ENCODE measurements around the gene BANP.
"Not testable (repeated sequence)": the region's sequence is repeated elsewhere in the genome, so short reads cannot be mapped to it uniquely, and the experiment has no call there.

The BANP gene

DNA sequence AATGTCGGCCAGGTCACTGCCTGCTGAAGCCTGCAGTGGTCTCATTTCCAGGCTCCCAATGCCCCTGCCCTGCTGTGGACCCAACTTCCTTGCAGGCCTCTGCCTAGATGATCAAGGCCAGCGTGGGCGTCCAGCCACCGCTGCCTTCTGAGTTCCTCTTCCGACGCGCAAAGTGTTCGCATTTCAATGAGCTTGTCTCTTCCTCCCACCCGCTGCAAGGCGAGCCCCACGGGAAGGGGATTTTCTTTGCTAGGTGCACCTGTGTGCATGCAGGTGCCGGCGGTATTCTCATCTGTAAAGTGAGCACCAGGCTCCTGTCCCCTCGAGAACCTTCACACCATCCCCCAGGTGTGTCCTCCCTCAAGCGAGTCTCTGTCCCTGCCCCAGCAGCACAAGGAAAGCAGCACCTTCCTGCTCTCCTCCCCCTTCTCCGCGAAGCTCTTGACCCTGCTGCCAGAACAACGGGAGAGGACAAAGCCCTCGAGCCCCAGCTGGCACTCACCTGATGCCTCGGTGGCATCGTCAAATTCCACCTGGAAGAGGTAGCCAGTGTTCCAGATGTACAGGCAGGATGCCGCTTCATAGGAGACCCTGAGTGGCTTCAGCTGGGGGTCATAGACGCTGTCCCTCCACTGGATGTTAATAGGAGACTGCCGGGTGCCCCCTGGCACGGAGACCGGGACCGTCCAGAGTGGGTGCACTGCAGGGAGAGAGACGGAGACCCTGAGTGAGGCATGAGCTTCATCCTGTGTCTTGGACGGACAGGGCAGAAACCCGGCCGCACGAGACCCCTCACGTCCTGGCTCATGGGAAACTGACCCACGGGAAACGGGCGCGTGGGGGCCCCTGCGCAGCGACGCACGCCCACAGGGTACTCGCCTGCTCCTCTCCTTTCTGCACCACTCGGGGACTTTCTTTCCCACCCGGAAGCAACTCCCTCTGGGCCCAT, 24.7 kb upstream of the BANP start:
- no peak for DNase-seq

- no peak for DNase-seq
Measured at GRCh38 chr16:87927195-87927562, 24.1 kb upstream of the BANP start.

GRCh38 chr16:87929986-87930385, 21.2 kb upstream of the BANP start:
- DNase-seq, result no peak

DNA sequence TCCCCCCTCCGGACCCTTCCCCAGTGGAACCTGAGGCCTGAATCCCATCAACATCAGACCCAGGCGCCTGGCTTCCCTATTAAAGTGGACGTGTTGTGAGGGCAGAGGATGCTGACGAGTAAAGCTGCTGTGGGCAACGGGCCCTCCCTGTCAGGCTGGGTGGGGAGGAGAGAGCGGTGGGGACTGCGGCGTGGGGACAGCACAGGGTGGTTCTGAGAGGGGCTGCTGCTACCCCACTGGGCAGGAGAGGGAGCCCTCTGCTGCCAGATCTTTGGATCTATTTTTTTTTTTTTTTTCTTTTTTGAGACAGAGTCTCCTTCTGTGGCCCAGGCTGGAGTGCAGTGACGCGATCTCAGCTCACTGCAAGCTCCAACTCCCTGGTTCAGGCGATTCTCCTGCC, 20.8 kb upstream of the BANP start:
- no peak for DNase-seq

DNA sequence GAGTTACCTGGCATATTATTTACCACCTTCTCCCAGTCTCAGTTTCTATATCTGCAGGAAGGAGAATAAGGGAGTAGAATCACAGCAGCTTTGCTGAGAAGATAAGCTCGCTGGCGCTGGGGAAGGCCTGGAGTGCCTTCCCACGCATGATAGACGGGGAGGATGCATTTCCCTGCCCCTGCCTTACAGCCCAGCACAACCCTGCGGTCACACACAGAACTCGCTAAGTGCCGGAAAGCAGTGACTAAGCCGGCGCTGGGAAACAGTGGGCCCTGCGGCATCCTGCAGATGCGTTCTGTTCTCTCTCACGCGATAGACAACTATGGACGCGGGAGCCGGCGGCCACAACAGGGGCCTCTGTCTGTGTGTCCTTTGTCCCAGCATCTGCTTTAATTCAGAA, 19.7 kb upstream of the BANP start:
- no peak for DNase-seq

- not testable (repeated sequence) for DNase-seq
Measured at GRCh38 chr16:87932475-87933139, 18.6 kb upstream of the BANP start.

DNA sequence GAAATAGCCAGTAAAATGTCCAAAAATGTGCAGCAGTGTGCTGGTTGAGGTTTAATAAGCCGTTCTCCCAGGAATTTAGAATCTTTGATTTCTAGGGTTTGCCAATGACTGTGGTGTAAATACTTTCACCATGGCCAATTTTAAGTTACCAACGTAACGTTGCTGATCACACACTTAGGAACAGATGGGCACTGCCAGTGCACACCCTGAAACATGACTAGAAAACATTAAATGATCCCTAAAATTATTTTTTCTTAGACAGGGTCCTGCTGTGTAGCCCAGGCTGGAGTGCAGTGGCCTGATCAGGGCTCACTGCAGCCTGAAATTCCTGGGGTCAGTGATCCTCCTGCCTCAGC, 18.1 kb upstream of the BANP start:
- DNase-seq, result no peak

DNA sequence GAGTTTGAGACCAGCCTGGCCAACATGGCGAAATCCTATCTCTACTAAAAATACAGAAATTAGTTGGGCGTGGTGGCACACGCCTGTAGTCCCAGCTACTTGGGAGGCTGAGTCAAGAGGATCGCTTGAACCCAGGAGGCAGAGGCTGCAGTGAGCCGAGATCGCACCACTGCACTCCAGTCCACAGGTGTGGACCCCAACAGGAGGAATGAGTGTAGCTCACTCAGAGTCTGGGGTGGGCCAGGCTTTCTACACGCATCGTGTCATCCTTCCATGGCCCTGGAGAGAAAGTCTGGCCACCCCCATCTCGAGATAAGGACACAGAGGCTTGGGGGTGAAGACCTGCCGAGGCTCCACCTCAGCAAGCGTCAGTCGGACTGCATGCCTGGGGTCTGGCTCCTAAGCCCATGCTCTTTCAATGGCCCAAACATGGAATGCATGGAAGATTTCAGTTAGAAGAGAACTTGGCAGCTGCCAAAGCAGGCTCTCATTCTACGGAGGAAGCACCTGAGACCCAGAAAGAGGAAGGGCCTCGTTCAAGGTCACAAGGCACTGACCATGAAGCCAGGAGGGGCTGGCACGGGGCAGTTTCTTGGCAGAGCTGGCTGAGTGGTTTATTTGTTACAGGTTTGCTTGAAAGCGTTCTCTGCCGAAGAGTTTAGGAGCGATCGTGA, 16.3 kb upstream of the BANP start:
- DNase-seq, result not testable (repeated sequence)

DNA sequence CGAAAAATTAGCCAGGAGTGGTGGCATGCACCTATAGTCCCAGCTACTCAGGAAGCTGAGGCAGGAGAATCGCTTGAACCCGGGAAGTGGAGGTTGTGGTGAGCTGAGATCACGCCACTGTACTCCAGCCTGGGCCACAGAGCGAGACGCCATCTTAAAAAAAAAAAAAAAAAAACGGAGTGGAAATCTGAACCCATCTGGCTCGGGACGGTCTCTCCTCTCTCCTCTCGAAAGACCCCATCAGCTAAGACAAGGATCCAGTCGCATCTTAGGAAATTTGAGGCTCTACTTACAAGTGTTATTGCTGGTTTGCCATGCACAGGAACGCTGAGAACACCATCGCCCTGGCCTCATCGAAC, 15.2 kb upstream of the BANP start:
- DNase-seq, result not testable (repeated sequence)

DNA sequence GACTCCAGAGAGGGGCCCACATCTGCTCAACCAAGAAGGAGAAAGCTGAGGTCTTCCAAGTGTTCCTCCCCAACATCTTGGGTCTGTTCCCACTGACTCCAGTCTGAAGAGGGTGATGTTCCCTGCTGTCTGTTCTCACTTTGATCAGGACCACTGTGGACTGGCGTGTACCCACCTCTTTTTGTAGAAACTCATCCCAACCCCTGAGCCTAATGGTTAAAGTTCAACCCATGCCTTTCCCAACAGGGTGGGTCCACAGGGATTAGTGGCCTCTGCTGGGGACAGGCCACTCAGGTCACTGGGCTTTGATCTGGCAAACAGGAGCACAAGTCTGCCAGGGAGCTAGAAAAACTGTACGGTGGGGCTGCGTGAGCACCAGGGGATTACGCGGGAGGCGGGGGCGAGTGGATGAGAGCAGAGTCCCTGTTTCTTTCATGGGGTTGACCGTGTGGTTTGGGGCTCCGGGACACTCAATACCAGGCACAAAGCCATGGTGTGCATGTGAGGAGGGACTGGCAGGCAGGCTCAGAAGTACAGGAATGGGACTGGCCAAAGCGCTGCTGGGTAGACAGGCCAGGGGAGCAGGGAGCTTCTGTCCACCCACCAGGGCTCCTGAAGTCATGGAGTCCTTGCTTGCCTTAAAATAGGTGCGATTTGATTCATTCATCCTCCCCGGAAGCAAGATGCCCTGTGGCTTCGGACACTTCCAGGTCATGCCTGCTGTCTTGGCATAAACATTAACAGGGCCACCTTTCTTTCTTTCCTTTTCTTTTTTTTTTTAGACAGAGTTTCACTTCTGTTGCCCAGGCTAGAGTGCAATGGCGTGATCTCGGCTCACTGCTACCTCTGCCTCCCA, 14.6 kb upstream of the BANP start, which contains the start of gene CA5A:
Gene CA5A (minus strand): TSS at position 155 of the 856 bp plus-strand sequence. CDS start 79 bp downstream, at position 76.
- no peak for DNase-seq

- not testable (repeated sequence) for DNase-seq
Measured at GRCh38 chr16:87937231-87937542, 14.0 kb upstream of the BANP start.

DNA sequence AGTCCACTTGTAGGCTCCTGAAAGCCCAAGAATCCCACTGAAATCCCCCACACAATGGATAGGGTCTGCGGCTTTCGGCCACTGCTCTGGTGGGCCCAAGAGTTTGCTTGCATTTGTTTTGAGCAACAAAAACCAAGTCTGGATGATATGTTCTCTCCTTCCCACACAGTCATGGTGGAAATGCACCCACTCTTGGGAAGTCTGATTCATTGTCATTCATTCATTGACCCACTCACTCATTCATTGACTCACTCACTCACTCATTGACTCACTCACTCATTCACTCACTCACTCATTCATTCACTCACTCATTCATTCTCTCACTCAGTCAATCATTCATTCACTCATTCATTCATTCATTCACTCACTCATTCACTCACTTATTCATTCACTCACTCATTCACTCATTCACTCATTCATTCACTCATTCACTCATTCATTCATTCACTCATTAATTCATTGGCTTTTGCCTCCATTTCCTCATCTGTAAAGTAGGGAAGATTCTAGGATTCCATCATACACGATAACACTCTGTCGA, 12.8 kb upstream of the BANP start:
- no peak for DNase-seq

DNA sequence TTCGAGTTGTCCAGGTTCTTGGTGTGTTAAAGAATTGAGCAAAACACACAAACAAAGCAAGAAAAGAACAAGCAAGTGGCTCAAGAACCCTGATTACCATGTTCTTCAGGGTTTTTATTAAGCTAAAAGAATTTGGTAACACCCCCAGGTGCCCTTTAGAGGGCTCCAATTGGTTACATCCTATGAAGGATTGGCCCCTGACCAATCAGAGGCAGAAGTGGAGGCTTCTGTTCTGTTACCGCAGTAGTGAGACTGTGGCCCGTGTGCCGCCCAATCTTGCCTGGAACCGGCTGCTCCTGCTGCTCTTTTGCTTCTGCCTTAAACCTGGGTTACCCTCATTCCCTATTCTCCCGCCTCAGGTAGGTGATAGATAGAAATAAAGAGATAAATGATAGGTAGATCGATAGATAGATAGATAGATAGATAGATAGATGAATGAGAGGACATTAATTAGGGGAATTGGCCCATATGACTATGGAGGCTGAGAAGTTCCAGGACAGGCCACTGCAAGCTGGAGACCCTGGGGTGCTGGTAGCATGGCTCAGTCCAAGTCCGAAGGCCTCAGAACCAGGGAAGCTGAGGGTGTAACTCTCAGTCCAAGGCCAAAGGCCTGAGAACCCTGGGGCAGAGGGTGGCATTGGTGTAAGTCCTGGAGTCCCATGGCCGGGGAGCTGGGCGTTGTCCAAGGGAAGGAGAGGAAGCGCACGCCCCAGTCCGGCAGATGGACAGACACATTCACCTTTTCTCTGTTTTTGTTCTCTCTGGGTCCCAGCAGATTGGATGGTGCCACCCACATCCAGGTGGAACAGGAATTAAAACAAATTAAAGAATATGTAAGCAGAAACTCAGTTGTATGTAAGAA, 11.4 kb upstream of the BANP start:
- no peak for DNase-seq

DNA sequence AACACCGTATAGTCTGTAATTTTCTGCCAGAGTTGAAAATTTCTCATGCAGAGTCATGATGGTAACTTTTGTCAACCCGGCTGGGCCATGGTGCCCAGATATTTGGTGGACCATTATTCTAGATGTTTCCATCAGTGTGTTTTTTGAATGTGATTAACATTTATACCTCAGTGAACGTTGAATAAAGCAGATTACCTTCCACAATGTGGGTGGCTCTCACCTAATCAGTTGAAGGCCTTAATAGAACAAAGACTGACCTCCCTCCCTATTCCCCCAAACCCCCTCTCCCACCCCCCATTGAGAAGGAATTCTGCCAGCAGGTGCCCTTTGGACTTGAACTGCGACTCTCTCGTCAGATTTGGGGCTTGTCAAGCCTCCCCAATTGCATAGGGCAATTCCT, 8.6 kb upstream of the BANP start:
- no peak for DNase-seq

DNA sequence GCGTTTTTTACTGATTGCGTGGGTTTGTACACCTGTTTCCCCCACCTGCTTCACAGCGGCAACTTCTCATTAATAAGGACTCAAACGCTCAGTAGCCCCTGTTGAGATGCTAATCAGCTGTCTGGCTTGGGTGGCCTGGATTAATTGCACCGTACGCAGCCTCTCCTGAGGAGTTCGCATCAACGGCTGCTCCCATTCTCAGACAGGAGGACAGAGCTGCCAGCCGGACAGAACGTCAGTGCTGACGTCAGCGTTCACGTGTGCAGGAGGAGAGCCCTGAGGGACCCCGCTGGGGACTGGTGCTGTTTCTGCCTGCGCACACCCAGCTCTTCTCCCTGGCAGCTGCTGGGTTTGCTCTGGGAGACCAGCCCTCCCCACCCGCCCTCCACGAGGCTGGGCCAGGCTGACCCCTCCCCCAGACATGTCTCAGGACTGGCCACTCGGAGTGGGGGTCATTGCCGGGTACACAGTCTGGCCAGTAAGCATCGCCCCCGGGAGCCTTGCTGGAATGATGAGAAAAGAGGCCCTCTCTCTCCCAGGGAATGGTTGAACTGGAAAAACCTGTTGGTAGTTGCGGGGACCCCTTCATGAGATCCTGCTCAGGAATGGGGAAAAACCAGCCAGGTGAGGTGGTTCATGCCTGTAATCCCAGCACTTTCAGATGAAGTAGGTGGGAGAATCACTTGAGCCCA, 5.7 kb upstream of the BANP start:
- DNase-seq, result peak; percentile 63

DNA sequence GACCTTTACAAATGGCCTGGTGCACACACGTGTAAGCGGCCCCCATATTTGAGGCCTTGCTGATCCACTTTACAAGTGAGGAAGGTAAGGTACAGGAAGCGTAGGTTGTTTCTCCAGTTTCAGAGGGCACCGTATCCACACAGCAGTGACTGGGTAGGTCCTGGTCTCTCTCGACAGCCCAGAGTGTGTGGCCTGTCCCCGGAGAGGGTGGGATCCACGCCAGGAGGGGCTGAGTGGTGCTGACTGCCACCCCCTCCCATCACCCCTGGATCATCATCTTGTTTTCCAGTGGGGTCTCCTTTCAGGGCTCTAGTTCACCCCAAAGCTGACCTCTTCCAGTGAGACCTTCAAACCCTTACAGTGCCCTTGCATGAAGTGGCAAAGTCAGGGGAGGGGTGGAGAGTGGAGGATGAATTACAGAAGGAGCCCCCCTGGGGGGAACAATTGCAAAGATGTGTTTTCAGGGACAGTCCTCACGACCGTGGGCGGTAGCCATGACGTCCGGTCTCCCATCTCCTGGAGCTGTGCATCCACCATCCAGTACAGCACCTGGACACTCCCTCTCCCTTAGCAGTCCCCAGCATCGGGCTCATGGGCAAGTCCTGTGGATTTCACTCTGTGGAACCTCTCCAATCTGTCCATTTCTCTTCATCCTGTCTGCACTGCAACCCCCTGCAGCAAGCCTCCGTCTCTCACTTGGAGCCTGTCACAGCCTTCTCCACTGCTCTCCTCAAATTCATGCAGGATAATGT, 4.5 kb upstream of the BANP start:
- no peak for DNase-seq

- no peak for DNase-seq
Measured at GRCh38 chr16:87947356-87948118, 3.7 kb upstream of the BANP start.

DNA sequence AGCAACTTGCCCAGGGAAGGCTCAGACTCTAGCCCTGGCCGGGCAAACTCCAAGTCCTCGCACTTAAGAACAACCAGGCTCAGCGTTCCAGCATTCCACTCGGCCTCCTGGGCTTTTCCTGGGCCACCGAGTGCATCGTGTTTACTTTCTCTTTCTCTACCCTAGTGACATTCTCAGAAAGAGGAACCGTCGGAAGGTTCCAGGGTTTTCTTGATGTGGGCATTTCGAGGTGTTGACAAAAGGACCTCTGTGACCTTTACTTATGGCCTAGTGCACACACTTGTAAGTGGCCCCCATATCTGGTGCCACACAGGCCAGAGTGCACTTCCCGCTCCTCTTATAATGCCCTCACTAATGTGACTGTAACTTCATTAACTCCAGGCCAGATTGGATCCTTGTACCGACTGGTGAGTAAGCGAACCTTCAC, 3.1 kb upstream of the BANP start:
- DNase-seq, result no peak

GRCh38 chr16:87948735-87949070, 2.5 kb upstream of the BANP start:
- no peak for DNase-seq
